Omental fat pad (tissue), 4 donors: ENCODE measurements around the gene LITAF. TPM values are rescaled to one million over a fixed set of nuclear protein-coding genes. Genes with fewer than 3 reads are reported as not detected.

Source experiments
- ATAC-seq: fragments of 150-250 bp; one replicate; pipeline ENCODE4 v1.9.1; 2016; ENCODE audit warnings: mild to moderate bottlenecking, moderate library complexity; ENCODE audit not compliant: low FRiP score
- DNase-seq: peaks from one replicate; pipeline ENCODE4 v3.0.0-alpha.2; 2019; ENCODE audit warnings: low spot score
- total RNA-seq, 4 donors: library from RNA; depleted of rRNA; stranded (reverse); fragments of >200 nt; gene quantifications; one replicate each; pipeline ENCODE4 v1.1.0, GENCODE V29; 2016
- TF ChIP-seq, protein P1 (sequence below), 3 donors: fragments of 450-650 bp; IDR thresholded peaks; one replicate each; pipeline ENCODE4 v1.5.1; 2016 to 2017; ENCODE audit warnings: antibody characterized with exemption in 3 of 3, mild to moderate bottlenecking in 3 of 3, moderate library complexity in 2 of 3

Gene LITAF
- total RNA-seq, 4 donors from 2014 or later, result 69.8 to 196 (median 103) TPM

DNA sequence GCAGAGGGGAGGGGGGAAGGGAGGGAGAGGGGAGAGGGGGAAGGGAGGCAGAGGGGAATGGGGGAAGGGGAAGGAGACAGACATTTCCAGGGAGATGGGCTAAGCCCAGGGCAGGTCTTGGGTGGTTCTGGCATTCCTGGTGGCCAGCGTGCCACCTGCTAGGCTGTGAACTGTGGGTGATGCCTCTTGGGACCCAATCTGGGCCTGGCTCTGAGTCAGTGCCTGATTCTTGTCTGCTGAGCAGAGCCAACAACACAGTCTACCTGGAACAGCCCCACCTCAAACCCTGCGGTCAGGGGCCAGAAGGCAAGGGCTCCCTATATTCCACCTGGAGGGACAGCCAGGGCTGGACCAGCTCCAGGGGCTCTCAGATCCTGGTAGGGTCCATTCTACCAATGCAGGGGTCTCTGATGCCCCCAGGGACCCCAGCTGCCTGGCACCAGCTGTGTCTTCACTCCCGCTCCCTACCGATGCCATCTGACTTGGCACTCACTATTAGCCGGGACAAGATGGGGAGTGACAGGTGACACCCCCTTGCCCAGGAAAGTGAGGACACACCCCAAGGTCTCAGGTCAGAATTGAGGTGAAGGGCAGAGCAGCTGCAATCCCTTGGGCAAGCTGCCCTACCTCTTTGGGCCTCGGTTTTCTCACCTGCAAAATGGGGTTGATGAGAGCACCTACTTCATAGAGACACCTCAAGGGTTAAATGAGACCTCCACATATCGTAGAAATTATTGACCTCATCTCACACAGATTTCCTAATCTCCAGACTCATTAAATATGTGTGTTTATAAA is 87.2 kb downstream of the LITAF start:
- no peak for ATAC-seq
- TF ChIP-seq, protein P1, sequence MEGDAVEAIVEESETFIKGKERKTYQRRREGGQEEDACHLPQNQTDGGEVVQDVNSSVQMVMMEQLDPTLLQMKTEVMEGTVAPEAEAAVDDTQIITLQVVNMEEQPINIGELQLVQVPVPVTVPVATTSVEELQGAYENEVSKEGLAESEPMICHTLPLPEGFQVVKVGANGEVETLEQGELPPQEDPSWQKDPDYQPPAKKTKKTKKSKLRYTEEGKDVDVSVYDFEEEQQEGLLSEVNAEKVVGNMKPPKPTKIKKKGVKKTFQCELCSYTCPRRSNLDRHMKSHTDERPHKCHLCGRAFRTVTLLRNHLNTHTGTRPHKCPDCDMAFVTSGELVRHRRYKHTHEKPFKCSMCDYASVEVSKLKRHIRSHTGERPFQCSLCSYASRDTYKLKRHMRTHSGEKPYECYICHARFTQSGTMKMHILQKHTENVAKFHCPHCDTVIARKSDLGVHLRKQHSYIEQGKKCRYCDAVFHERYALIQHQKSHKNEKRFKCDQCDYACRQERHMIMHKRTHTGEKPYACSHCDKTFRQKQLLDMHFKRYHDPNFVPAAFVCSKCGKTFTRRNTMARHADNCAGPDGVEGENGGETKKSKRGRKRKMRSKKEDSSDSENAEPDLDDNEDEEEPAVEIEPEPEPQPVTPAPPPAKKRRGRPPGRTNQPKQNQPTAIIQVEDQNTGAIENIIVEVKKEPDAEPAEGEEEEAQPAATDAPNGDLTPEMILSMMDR (IDR thresholded peaks at IDR 0.05), result no peak

DNA sequence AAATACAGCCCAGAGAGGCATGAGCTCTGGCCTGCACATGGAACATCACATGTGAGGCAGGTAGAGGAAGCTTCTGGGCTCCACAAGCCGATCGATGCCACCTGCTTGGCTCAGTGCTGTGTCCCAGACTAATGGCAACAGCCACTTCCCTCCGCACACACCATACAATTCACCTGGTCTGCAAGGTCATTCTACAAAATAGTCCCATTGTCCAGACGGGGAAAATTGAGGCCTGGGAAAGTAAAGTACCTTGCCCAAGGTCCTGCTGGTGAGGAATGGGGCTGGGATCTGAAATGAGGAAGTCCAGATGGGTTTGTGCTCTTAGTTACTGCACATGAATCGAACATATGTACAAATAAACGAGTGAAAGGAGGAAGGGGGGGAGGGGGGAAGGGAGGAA is 88.0 kb downstream of the LITAF start:
- no peak for DNase-seq
- TF ChIP-seq, protein P1 (IDR thresholded peaks at IDR 0.05), result no peak
- no peak for ATAC-seq

More for the DNA sequence above, 87.2 kb downstream of the LITAF start:
- no peak for DNase-seq

DNA sequence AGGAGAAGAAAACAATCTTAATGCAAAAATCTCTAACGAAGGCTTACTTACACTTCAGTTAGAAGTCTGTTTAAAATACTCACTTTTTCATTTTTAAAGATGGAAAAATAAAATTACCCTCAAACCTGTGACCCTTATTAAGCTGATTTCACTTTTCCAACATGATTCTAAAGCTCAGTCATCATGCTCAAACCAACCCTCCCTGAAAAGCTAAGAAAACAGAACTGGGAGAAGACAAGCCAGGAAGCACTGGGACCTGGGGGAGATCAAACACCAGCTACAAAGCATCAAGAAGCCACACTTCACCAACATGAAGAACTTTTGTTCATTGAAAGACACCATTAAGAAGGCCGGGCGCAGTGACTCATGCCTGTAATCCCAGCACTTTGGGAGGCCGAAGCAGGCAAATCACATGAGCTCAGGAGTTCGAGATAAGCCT is 88.8 kb downstream of the LITAF start:
- no peak for DNase-seq
- ATAC-seq, result no peak
- TF ChIP-seq, protein P1 (IDR thresholded peaks at IDR 0.05), result no peak

Other genes starting within 250 kb of the LITAF start
- 1 to 10 TPM in 2 of 4 donors, under 1 TPM in 1, not detected in 1; 0.72 to 1.7 (median 1.2) TPM for gene RMI2, start 241.5 kb downstream of the LITAF start, total RNA-seq
- gene SNN, start 81.5 kb upstream of the LITAF start, total RNA-seq, result 10 to 100 TPM; 25.9 to 52.2 (median 41.9) TPM
- gene TXNDC11, start 155.9 kb upstream of the LITAF start, total RNA-seq, result 10 to 100 TPM; 40.2 to 53.0 (median 49.1) TPM
- 10 to 100 TPM; 38.0 to 74.7 (median 53.6) TPM for gene ZC3H7A, start 210.3 kb upstream of the LITAF start, total RNA-seq